Activated CD8-positive, alpha-beta memory T cell treated with anti-CD3 and anti-CD28 coated beads for 4 hours (primary cell): Measurements from ENCODE around the gene RPL37A.

Experiments used
- DNase-seq, 2 donors: peaks; one replicate each; pipeline ENCODE4 v3.0.0-alpha.2; 2020; ENCODE audit warnings: low read depth in 2 of 2

RPL37A gene

DNA sequence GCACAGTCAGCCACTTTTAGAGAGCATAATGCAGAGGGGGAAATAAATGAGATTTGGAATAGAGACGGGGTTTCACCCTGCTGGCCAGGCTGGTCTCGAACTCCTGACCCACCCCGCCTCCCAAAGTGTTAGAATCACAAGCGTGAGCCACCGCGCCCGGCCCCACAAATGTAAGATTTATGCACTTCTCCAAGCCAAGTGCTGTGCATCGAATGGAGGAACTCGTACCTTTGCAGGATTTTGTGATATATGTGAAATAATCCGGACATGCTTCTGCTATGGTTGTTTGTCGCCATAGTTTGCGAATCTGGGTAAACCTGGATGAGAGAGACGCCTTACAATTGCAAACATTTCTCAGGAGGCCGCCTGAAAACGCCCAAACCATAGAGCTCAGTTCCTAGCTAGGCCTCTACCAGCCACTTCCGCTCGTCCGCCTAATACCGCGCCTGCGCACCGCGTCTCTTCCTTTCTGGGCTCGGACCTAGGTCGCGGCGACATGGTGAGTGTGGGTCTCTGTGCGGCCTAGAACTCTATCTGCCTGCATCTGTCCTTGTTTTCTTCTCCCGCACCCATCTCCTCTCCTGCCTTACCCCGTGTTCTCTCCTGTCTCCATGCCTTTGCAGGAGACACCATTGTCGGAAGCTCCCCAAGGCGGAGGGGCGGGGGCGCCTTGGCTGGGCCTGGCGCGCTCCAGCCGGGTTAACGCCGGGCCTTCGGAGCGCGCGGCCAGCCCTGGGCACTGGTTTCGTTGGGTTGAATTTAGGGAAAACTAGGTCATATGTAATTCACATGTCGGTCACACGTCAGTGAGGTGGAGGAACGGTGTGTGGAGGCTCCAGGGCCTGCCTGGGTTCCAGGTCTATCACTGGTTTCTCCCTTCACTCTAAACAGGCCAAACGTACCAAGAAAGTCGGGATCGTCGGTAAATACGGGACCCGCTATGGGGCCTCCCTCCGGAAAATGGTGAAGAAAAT, at the start of gene RPL37A:
Gene RPL37A (plus strand): TSS at position 466 of the 974 bp plus-strand sequence. CDS start 31 bp downstream, at position 497.
- peak; percentile 79 to 84 for DNase-seq

DNA sequence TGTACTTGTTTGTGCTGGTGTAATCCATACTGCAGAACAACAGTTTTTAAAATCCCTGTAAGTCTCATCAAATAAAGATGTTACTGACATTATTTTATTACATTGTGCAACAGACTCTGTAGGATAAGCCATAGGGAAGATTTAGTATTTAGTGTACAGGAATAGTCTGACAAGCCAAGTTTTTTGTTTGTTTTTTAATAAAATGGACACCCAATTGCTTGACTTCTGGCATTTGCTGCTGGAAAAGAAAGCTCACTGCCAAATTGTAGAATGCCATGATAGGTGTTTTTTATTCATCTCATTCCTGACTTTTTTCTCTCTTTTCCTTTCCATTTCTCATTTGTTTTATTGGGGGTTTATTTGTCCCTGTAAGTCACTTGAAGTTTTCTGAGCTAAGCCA, 48.3 kb upstream of the RPL37A start:
- no peak for DNase-seq

DNA sequence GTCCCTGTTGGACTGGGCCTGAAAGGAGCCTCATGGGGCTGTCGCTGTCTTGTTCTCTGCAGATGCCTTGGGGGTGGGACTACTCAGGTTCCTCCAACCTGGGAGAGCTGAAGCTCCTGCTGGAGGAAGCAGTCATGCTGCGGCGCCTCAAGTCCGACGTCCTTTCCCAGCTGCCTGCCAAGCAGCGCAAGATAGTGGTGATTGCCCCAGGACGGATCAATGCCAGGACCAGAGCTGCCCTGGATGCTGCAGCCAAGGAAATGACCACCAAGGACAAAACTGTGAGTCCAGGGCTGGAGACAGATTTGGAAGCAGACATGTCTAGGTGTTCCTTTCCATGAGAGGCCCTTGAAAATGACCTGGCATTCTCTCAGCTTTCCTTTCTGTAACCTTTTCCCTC, 47.9 kb upstream of the RPL37A start:
- no peak for DNase-seq

DNA sequence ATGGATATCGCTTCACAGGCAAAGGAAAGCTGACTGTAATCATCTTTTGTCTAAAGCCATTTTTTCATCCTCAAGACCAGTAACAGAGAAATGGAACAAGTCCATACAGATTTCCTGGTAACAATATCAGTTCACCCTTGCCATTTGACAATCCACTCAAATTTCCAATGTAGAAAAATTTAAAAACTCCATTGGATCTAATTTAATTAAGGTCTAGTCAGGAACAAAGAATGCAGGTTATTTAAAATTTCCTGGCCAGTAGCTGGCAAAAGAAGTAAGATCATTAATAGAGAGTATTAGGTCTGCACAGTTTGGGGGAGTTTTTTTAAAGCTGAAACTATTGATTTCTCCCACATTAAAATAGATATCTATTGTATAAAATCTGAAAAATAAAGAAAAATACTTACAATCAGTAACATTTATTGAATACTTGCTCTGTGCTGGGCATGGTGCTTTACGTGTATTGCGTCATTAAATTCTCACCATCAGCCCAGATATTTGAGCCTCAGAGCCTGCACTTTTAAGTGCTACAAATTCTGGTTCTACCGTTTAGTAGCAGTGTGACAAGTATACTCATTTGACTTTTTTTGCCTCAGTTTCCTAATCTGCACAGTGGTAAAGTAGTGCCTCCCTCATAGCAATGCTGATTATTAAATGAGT, 44.6 kb upstream of the RPL37A start:
- DNase-seq: no peak

DNA sequence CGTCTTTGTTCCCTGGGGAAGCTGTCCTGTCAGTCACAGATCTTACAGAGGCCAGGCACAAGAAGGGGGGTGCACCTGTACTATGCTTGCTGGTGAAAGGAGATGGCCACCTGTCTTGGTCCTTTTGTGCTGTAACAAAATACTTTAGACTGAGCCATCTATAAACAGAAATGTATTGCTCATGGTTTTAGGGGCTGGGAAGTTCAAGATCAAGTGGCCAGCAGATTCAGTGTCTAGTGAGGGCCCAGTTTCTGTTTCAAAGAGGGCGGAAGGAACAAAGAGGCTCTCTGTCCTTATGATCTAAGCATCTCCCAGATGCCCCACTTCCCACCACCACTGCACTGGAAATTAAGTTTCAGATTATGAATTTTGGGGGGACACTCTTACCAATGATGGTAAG, 35.5 kb upstream of the RPL37A start:
- DNase-seq: no peak

DNA sequence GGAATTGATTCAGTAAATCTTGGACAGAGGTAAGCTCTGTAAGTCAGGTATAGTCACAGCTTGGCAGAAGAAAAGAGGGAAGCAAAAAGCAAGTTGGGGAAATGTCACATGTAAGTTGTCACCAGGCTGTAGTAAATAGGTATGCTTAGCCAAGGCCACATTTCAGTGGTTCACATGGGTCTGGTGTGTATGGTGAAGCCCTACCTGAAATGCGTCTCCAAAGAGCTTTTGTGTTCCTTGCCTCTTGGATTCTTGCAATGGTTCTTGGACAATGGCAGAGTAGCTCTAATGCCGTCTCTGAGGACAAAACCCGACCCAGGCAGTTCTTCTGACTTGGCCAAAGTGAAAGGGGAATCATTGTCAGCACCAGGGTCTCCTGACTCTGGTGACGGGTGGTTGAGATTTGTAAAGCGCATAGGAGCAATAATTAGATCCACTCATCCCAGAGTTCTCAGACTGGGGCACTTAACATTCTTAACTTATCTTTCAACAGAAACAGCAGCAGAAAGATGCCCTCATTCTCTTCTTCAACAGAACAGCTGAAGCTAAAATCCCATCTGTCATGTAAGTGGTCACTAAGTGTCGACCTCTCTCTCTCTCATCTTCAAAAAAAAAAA, 34.4 kb upstream of the RPL37A start:
- DNase-seq: no peak

DNA sequence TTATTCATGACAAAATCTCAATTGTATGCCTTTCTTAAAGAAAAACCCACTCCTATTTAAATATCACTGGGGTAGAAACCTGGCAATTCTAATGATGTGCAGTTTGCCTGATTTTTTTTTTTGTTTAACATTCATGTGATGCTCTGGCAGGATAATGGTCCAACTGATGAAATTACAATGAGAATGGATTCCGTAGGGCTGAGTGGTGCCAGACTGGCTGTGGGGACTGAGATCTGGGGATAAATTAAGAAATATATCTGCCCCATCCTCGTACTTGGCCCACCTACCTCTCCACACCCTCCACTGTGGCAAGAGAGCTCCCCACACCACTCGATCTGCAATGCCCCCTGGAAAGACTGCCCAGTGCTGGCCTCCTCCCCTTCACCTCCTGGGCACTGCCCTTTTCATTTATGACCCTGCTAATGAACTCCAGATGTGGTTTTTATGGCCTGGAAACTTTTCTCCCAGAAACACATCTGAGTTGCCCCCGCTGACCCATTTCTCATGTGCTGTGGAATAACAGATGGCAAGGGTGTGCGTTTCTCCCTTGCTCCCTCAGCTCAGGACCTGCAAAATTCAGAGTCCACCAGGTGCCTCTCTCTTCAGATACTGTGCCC, 33.0 kb upstream of the RPL37A start:
- DNase-seq: no peak

DNA sequence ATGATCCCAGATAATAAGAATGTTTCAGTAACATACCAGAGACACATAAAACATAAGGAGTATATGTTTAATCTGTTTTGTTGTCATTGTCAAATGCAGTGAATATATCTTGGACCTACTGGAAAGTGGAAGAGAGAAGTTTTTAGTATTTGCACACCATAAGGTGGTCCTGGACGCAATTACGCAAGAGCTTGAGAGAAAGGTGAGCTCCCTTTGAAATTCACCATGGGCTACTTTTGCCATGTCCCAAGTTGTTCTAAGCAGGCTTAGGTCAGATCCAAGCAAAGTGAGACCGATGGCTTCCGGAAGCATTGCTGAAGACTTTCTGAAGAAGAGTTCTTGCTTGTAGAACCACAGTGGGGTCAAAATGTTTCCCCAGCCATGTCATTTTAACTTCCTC, 30.8 kb upstream of the RPL37A start:
- DNase-seq: no peak

DNA sequence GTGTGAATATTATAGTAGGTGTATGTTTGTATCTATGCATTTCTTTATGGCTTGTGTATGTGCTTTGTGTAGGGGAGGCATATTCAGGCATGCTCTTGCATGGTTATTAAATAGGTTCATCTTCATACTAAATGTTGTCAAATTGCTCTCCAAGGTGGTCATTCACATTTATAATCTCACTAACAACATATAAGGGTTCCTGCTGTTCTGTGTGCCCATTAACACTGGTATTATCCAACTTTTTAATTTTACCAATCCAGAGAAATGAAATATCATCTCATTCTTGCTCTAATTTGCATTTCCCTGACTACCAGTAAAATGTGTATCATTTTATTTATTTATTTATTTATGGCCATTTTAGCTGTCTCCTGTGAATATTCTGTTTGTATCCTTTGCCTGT, 29.0 kb upstream of the RPL37A start:
- DNase-seq: no peak

DNA sequence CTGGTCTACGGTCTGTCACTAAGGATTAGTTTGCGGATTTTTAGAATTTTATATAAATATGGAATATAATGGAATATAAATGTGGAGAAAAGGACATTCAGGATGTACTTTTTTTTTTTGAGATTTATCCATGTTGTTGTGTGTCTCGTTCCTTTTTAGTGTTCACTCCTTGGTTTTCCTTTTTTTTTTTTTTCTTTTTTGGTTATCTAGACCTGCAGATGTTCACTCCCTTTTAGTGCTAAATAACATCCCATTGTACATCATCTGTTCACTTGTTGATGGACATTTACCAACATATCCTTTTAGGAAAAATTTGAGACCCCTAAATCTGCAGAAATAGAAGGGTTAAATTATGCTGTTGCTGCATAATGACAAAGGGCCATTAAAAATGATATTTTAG, 25.5 kb upstream of the RPL37A start:
- no peak for DNase-seq

DNA sequence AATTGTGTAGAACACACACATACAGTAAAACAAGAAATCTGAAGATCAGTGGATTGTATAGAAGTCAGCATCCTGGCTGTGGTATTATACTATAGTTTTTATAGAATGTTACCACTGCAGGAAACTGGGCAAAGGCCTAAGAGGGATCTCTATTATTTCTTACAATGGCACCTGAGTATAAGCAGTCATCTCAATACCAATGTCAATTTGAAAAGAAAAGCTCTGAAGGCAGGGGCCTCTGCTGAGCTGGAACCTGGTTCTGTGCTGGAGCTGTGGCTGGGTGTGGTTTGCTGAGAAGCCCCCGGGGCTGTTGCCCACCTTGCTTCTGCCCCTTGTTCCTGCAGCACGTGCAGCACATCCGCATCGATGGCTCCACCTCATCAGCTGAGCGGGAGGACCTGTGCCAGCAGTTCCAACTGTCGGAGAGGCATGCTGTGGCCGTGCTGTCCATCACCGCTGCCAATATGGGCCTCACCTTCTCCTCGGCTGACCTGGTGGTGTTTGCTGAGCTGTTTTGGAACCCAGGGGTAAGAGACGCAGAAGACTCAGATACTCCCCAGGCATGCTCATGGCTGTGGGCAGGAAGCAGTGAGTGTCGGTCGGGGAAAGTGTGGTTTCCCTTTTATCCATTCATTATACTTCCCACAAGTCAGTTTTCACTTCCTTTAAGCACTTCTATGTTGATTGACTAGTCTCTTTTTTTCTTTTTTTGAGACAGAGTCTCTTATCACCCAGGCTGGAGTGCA, 23.5 kb upstream of the RPL37A start:
- DNase-seq: no peak

DNA sequence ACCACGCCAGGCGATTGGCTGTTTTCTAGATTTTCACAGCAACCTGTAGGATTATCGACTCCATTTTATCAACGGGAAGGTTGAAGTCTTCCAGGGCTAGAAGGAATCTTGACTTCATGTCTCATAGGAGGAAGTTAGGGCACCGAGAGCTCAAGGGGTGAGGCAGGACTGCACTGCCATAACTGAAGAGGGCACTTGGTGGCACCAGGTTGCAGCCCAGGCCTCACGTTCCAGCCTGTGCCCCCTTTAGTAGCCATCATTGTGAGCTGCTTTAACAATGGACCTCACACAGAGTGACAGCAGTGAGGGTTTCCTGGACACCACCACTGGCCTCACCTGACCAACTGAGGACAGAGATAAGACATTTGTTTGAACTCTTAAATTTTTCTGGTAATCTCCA, 22.9 kb upstream of the RPL37A start:
- no peak for DNase-seq

DNA sequence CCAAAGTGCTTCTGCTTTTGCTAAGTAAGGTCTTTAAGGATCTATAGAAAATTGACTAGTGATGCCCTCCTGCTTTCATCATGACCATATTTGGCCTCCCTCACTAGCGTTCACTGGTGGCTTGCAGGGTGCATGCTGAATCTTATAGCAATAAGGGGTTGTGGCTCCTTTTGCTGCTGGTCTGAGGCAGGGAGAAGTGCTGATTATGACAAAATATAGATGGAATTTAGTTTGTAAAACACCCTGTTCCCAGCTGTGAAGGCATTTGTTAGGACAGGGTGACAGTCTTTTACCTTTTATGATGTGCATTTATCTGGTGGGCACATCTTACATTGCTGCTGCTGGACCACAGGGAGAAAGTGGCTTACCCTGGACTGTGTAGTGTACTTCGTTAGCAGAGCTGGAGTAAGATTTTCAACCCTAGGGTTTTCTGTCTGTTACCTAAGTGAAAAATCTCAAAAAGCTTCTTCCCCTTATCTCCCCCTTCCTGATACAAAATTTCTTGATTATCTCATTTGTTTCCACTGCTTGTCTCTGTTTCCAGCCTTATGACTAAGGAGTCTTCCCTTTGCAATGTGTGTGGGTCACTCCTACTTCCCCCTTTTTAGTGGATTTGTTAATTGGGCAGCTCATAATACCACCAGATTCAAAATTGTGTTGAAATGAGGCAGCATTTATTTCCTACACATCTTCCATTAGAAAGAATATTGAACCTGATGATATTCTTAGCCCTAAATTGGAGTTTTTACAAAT, 21.2 kb upstream of the RPL37A start:
- no peak for DNase-seq

DNA sequence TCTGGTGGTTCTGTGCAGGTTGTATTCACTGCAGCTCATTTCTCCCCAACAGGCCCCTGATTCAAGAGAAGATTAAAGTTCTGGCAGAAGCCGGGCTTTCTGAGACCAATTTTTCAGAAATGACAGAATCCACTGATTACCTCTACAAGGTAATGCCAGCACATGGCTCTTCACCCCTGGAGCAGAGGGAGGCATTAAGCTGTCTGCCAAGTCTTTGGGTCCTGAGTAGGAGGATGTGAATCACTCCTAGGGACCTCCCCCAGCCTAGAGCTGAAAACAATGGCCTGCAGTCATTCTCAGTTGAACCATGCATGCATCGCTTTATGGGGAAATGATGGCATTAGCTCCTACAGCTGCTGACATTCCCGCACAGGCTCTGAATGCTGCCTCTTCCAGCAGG, 20.5 kb upstream of the RPL37A start:
- DNase-seq: no peak

DNA sequence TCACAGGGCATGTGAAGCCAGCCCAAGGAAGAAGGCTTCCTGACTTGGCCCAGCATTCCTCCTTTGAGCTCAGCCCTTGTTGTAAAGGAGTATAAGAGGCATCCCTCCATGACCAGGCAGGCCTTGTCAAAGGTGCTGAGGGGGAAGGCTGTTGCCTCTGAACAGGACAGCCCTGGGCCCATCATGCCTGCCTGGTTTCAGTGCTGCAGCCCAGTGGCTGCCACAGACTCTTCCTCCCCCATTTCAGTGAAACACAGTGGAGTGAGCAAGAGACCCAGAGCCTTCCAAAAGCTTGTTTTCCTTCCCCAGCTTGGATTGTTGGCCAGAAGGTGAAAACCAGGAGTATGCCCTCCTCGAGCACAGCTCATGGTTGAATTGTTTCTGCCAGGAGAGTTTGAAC, 19.9 kb upstream of the RPL37A start:
- no peak for DNase-seq

DNA sequence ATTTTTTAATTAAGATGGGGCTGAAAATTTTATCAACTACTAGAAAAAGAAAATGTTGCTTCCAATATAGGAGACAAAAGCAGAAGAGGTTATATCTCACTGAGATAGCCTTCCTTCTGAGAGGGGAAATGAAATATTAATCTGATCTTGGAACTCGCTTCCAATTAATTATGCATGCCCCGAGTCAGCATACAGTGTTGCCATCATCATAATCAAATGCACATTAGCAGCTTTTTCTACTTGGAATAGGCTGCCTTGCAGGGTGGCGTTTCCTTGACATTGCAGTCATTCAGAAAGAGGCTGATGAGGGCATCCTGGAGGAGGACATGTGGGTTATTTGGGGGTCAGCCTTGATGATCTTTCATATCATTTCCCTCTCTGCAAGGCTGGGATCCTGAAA, 18.4 kb upstream of the RPL37A start:
- no peak for DNase-seq

DNA sequence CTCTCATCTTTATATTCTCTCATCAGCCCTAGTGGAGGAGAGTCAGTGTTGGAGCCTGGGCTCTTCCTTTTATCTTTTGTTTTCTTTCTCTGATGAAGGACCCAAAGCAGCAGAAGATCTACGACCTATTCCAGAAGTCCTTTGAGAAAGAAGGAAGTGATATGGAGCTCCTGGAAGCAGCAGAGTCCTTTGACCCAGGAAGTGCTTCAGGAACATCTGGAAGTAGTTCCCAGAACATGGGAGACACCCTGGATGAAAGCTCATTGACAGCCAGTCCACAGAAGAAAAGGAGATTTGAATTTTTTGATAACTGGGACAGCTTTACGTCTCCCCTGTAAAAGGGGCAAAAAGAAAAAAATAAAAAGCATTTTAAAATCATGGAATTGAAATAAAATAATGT, 16.0 kb upstream of the RPL37A start:
- DNase-seq: no peak

DNA sequence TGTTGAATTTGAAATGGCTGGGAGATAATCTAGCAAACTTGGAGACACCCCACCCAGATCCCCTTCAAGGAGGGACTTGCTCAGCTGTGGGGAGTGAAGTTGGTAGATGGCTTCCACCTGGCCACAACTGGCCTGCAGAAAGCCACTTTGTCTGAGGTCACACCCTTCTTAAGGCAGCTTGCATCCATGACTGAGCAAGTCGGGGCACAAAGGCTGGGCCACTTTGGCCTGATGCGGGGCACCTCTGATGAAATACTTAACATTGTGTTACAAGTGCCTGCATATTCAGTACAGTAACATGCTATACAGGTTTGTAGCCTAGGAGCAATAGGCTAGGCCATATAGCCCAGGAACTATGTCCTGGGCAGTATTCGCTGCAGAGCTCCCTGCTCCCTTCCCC, 13.4 kb upstream of the RPL37A start:
- DNase-seq: no peak

DNA sequence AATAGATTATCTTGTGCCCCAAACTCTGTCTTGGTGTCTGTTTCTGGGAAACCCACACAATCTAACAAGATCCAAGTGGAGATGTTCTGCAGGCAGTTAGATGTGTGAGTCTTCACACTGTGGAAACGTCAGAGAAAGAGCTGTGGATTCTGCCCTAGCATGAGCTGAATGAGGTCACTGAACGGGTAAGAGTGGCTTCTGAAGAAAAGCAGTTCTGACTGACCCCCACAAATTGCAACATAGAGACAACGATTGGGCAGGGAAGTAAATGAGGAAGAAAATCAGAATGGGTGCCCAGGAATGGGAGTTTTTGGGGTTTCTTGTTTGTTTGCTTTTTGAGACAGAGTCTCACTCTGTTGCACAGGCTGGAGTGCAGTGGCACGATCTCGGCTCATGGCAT, 12.9 kb upstream of the RPL37A start:
- no peak for DNase-seq

DNA sequence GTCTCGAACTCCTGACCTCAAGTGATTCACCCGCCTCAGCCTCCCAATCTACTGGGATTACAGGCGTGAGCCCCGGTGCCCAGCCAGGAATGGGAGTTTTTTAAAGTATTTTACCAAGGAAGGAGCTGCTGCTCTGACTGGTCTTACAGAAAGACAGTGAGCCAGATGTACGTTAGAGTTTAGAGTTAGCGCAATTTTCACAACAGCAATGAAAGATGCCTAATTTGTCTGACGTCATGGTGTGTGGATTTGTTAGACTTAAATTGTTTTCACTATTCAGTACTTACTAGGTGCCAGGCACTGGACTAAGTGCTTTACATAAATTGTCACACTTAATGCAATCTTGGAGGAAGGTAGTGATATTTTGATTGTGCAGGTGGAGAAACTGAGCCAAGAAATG, 12.4 kb upstream of the RPL37A start:
- DNase-seq: no peak

DNA sequence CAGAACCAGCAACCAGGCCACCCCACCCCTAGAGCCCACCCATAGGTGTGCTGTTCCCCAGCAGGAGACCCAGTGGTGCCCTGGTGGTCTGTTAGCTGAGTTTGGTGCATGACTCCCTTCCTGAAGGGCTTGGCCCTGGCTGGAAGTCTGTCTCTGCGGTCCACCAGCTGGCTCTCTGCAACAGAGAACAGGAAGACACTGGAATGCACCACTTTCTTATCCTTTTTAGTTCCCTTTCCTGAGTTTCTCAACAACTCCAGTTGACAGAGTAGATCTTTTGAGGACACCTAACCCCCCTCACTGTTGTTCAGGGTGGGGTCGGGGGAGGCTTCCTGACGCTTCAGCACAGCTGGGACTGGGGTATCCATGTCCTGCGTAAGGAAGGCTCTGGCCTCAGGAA, 11.9 kb upstream of the RPL37A start:
- no peak for DNase-seq
